Measurements from ENCODE around the gene NPAS1. TPM values are rescaled to one million over a fixed set of nuclear protein-coding genes. Genes with fewer than 3 reads are reported as not detected.

NPAS1 gene
- total and polyA plus RNA-seq, 2 experiments from 2014 or later = 2.9 to 8.4 TPM

GRCh38 chr19:46975925-46976782 lies 43.5 kb upstream of the NPAS1 start:
- Histone ChIP-seq H3K4me1 (ENCODE audit: low read depth) (peaks cover 32% of the 10 kb centered on the region), H3K4me3 (no peak overlapping the region), H3K27me3 (no peaks in the 10 kb centered on the region), H3K27ac (peak overlapping the region; percentile 98), H3K36me3 (no peaks in the 10 kb centered on the region), H3K9me3 (ENCODE audit: low read depth) (no peaks in the 10 kb centered on the region)
- peak; percentile 85 to 99 for DNase-seq (ENCODE audit: low read depth in 1 of 2, low spot score in 1 of 2)
- no peak for TF ChIP-seq CTCF (IDR thresholded peaks at IDR 0.05; ENCODE audit: low read depth, low read length)

GRCh38 chr19:46976845-46977320 lies 42.8 kb upstream of the NPAS1 start:
- peak; percentile 68 to 83 for DNase-seq (ENCODE audit: low read depth in 1 of 2, low spot score in 1 of 2)
- H3K4me1 ChIP-seq (ENCODE audit: low read depth) = peaks cover 32% of the 10 kb centered on the region
- no peaks in the 10 kb centered on the region for H3K36me3 ChIP-seq
- TF ChIP-seq CTCF (IDR thresholded peaks at IDR 0.05; ENCODE audit: low read depth, low read length) = no peak
- no peaks in the 10 kb centered on the region for H3K27me3 ChIP-seq
- H3K9me3 ChIP-seq (ENCODE audit: low read depth) = no peaks in the 10 kb centered on the region
- peak overlapping the region; percentile 98 for H3K27ac ChIP-seq
- no peak overlapping the region for H3K4me3 ChIP-seq

GRCh38 chr19:46977548-46977947 lies 42.1 kb upstream of the NPAS1 start:
- H3K36me3 ChIP-seq = no peaks in the 10 kb centered on the region
- peaks cover 32% of the 10 kb centered on the region for H3K4me1 ChIP-seq (ENCODE audit: low read depth)
- DNase-seq (ENCODE audit: low read depth in 1 of 2, low spot score in 1 of 2) = no peak
- H3K4me3 ChIP-seq = no peak overlapping the region
- no peaks in the 10 kb centered on the region for H3K27me3 ChIP-seq
- H3K9me3 ChIP-seq (ENCODE audit: low read depth) = no peaks in the 10 kb centered on the region
- TF ChIP-seq CTCF (IDR thresholded peaks at IDR 0.05; ENCODE audit: low read depth, low read length) = no peak
- H3K27ac ChIP-seq = peak overlapping the region; percentile 98

GRCh38 chr19:46978171-46978869 lies 41.3 kb upstream of the NPAS1 start:
- no peak for TF ChIP-seq CTCF (IDR thresholded peaks at IDR 0.05; ENCODE audit: low read depth, low read length)
- no peaks in the 10 kb centered on the region for H3K36me3 ChIP-seq
- peak overlapping the region; percentile 98 for H3K27ac ChIP-seq
- H3K9me3 ChIP-seq (ENCODE audit: low read depth) = no peaks in the 10 kb centered on the region
- peaks cover 32% of the 10 kb centered on the region for H3K4me1 ChIP-seq (ENCODE audit: low read depth)
- H3K27me3 ChIP-seq = no peaks in the 10 kb centered on the region
- H3K4me3 ChIP-seq = no peak overlapping the region
- no peak for DNase-seq (ENCODE audit: low read depth in 1 of 2, low spot score in 1 of 2)

GRCh38 chr19:46979126-46980105 lies 40.2 kb upstream of the NPAS1 start:
- Histone ChIP-seq H3K4me3 (no peak overlapping the region), H3K4me1 (ENCODE audit: low read depth) (peaks cover 39% of the 10 kb centered on the region), H3K27me3 (no peaks in the 10 kb centered on the region), H3K27ac (no peak overlapping the region), H3K9me3 (ENCODE audit: low read depth) (no peaks in the 10 kb centered on the region), H3K36me3 (no peaks in the 10 kb centered on the region)
- no peak for DNase-seq (ENCODE audit: low read depth in 1 of 2, low spot score in 1 of 2)
- TF ChIP-seq CTCF (IDR thresholded peaks at IDR 0.05; ENCODE audit: low read depth, low read length) = no peak
